Measurements from ENCODE around the gene COQ10A.

GRCh38 chr12:56255671-56256070, 11.1 kb upstream of the COQ10A start:
- TF ChIP-seq MAX (IDR thresholded peaks at IDR 0.05; ENCODE audit: low read depth, low read length) (no peak), CTCF (IDR thresholded peaks at IDR 0.05; ENCODE audit: low read depth, low read length) (no peak), POLR2A (IDR thresholded peaks at IDR 0.05; ENCODE audit: extremely low read depth, insufficient read length) (no peak), MYC (IDR thresholded peaks at IDR 0.05; ENCODE audit: low read depth, low read length) (no peak)

Data from NB4 (cell line).